ENCODE measurements around the gene CYB5R3.

Gene CYB5R3

DNA sequence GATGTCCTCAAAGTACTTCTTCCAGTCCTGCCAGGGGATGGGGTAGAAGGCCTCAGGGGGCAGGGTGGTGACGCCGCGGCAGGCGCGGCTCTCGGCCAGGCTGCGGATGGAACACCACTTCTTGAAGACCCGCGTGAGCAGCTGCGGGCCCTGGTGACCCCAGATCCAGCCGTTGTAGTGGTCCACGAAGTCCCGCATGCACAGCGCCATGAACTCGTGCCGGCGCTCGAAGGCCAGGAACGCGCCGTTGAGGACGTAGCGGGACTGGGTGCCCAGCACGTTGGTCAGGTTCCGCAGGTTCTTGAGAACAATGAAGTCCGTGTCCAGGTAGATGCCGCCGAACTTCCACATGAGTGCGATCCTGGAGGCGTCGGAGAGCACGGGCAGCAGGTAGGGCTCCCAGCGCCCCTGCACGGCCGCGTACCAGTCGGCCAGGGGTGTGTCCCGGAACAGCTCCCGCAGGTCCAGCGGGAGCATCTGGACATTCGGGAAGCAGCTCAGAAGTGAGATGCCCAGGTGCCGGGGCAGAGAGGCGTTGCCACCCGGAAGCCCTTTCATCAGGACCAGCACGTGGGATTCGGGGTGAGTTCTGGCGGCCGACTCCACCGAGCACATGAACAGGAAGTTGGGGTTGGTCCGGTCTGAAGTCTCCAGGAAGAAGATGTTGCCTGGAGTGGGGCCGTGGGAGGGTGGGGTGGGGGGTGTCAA is 44.0 kb upstream of the CYB5R3 start:
- Histone ChIP-seq H3K4me3 (ENCODE audit: low read depth in 1 of 2, low read length in 1 of 2) (no peak overlapping the region), H3K4me1 (ENCODE audit: control insufficient read depth in 1 of 2, insufficient read depth in 1 of 2, low read depth in 1 of 2, low read length in 1 of 2) (no peaks in the 10 kb centered on the region), H3K27me3 (peaks cover 6% of the 10 kb centered on the region), H3K9me3 (no peaks in the 10 kb centered on the region), H3K27ac (no peak overlapping the region), H3K36me3 (no peaks in the 10 kb centered on the region)
- TF ChIP-seq, protein P1, sequence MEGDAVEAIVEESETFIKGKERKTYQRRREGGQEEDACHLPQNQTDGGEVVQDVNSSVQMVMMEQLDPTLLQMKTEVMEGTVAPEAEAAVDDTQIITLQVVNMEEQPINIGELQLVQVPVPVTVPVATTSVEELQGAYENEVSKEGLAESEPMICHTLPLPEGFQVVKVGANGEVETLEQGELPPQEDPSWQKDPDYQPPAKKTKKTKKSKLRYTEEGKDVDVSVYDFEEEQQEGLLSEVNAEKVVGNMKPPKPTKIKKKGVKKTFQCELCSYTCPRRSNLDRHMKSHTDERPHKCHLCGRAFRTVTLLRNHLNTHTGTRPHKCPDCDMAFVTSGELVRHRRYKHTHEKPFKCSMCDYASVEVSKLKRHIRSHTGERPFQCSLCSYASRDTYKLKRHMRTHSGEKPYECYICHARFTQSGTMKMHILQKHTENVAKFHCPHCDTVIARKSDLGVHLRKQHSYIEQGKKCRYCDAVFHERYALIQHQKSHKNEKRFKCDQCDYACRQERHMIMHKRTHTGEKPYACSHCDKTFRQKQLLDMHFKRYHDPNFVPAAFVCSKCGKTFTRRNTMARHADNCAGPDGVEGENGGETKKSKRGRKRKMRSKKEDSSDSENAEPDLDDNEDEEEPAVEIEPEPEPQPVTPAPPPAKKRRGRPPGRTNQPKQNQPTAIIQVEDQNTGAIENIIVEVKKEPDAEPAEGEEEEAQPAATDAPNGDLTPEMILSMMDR (IDR thresholded peaks at IDR 0.05): no peak

DNA sequence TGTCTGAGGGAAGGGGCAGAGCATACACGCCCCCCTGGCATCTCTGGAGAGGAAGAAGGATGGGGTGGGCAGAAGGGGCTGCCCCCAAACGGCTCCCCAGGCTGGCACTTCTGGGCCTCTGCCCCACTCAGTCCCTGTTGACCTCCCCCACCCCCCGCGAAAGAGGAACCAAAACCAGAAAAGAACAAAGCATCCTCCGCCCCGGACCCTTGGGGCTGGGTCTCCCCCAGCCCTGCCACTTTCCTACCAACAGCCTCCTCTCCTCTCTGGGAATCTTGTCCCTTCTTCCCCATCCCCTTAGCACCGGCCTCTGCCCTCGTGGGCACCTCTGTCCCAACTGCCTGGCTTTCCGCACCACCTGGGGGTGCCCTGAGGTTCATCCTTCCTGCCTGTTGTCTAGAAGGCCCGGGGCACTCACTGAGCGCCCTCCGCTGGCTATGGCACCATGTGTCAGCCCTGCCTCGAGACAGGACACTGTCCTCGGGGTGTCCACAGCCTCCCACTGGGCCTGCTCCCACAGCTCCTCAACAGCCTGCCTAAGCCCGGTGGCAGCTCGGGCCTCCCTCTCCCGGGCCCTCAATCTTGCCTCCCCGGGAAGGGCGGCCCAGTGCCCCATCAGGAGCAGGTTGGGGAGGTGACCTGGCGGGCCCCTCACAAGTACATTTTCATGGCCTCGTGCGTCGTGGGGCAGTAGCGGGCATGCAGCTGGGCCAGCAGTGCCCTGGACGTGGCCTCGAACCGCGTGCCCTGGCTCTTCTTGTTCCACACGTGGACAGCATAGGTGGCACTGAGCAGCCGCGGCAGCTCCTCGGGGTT is 43.3 kb upstream of the CYB5R3 start:
- Histone ChIP-seq H3K4me3 (ENCODE audit: low read depth in 1 of 2, low read length in 1 of 2) (no peak overlapping the region), H3K27ac (no peak overlapping the region), H3K36me3 (no peaks in the 10 kb centered on the region), H3K4me1 (ENCODE audit: control insufficient read depth in 1 of 2, insufficient read depth in 1 of 2, low read depth in 1 of 2, low read length in 1 of 2) (no peaks in the 10 kb centered on the region), H3K27me3 (peaks cover 6% of the 10 kb centered on the region), H3K9me3 (no peaks in the 10 kb centered on the region)
- TF ChIP-seq, protein P1 (IDR thresholded peaks at IDR 0.05): no peak

DNA sequence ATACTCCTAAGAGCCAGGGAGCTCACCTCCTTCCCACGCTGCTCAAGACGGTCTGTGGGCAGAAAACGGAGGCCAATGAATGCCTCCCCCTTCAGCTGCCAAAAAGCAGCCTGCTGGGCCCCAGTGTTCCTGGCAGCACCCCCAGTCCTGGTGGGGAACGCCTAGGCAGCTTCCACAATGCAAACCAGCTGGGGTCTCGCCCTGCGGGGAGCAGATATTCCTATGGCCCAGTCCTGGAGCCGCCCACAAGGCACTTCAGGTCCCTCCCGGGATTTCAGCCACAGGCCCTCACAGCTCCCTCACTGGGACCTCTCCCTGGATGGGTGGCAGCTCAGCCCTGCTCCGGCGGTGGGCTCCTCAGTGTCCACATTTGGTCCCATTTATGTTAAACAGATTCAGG is 42.2 kb upstream of the CYB5R3 start:
- TF ChIP-seq, protein P1 (IDR thresholded peaks at IDR 0.05): no peak

DNA sequence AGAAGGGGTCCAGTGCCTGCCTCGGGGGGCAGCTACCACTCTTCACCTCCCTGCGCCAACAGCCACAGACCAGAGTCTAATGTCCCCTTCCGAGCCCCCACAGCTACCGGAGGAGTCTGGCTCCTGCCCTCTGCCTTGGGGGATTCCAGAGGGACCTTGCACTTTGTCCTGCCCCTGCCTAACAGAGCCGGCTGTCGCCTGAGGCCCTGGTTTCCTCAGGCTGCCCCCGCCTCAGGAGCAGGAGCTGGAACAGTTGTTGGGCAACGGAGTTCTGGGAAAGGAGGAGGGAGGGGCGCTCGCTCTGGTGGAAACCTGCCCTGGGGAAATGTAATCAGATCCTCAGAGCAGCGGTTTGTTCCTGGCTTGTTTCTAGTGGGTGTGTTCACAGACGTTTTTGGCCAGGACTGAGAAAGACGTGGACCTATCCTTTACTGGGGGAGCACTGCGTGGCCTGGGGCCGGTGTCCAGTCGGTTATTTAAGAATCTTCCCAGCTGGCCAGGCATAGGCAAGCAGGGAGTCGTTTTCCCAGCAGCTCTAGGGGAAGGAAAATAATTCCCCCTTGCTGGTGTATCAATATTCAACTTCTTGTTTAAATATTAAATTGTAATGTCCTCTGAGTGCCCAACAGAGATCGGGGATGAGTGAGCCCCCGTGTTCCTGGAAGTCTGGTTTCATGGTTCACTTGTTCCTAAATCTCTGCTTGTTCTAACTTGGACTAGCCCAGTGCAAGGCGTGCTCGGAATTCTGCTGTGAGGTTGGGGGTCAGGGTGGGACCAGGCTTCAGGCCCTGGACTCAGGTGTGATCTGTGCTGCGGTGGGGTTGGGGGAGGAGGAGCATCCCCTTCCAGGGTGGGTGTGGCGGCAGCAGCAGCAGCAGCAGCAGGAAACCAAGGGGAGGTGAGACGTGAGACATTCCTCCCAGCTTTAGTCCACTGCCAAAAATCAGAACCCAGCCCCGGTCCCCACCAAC is 39.3 kb upstream of the CYB5R3 start:
- Histone ChIP-seq H3K36me3 (no peaks in the 10 kb centered on the region), H3K27ac (no peak overlapping the region), H3K9me3 (no peaks in the 10 kb centered on the region), H3K4me1 (ENCODE audit: control insufficient read depth in 1 of 2, insufficient read depth in 1 of 2, low read depth in 1 of 2, low read length in 1 of 2) (no peaks in the 10 kb centered on the region), H3K4me3 (ENCODE audit: low read depth in 1 of 2, low read length in 1 of 2) (no peak overlapping the region), H3K27me3 (peaks cover 6% of the 10 kb centered on the region)
- TF ChIP-seq, protein P1 (IDR thresholded peaks at IDR 0.05): no peak

More for the DNA sequence above, 42.2 kb upstream of the CYB5R3 start:
- Histone ChIP-seq H3K4me3 (ENCODE audit: low read depth in 1 of 2, low read length in 1 of 2) (no peak overlapping the region), H3K27ac (no peak overlapping the region), H3K4me1 (ENCODE audit: control insufficient read depth in 1 of 2, insufficient read depth in 1 of 2, low read depth in 1 of 2, low read length in 1 of 2) (no peaks in the 10 kb centered on the region), H3K27me3 (peaks cover 6% of the 10 kb centered on the region), H3K9me3 (no peaks in the 10 kb centered on the region), H3K36me3 (no peaks in the 10 kb centered on the region)

DNA sequence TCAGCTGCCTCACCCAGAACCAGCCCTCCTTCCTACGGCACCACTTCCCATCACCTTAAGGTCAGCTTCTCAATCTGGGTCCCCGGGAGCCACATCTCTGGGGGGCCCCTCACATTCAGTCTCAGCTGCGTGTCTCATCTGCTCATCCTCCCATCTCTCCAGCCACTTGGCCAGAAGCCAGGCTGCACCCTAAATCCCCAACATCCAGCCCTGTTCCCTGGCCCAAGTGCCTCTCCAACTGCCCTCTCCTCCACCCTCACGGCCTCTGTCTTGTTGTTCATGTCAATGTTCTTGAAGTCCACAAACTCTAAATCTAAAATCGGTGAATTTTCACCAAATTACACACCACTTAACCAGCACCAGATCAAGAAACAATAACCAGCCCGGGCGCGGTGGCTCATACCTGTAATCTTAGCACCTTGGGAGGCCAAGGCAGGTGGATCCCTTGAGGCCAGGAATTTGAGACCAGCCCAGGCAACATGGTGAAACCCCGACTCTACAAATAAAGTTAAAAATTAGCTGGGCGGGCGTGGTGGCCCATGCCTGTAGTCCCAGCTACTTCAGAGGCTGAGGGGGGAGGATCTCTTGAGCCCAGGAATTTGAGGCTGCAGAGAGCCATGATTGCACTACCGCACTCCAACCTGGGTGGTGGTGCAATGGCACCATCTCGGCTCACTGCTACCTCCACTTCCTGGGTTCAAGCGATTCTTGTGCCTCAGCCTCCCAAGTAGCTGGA is 37.7 kb upstream of the CYB5R3 start:
- no peak overlapping the region for H3K27ac ChIP-seq
- no peaks in the 10 kb centered on the region for H3K4me1 ChIP-seq (ENCODE audit: control insufficient read depth in 1 of 2, insufficient read depth in 1 of 2, low read depth in 1 of 2, low read length in 1 of 2)
- H3K9me3 ChIP-seq: no peaks in the 10 kb centered on the region
- peaks cover 2% of the 10 kb centered on the region for H3K27me3 ChIP-seq
- TF ChIP-seq, protein P1 (IDR thresholded peaks at IDR 0.05): no peak
- no peak overlapping the region for H3K4me3 ChIP-seq (ENCODE audit: low read depth in 1 of 2, low read length in 1 of 2)
- H3K36me3 ChIP-seq: no peaks in the 10 kb centered on the region

Measured in neutrophil (primary cell).